DOHH2 (cell line): Measurements from ENCODE around the gene RHOT1.

ENCODE experiments used
- CTCF ChIP-seq: fragments of 200-600 bp; sonication (generic); IDR thresholded peaks from one replicate; pipeline ENCODE4 v1.5.1; 2014; ENCODE audit warnings: antibody characterized with exemption, mild to moderate bottlenecking, low read depth, low read length; ENCODE audit not compliant: poor library complexity, severe bottlenecking
- EZH2phosphoT487 ChIP-seq: fragments of 200-600 bp; sonication (generic); IDR thresholded peaks from 2 replicates; pipeline ENCODE4 v1.6.1; 2017; ENCODE audit warnings: borderline replicate concordance, mild to moderate bottlenecking, antibody characterized with exemption, low read length, moderate library complexity, mixed read lengths

DNA sequence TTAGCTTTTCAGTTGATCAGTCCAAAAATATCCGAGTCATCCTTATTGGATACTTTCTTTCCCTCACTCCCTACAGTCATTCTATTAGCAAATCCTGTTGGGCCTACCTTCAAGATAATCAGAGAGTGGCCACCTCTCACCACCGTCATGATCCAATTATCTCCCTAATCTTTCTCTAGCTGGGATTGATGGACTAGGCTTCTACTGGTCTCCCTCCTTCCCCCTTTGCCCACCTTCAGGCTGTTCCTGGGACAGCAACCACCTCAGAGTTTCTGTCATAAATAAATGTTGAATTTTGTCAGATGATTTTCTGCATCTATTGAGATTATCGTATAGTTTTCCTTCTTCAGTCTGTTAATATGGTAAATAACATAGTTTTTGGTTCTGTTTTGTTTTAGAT lies 107.2 kb downstream of the RHOT1 start:
- TF ChIP-seq CTCF, result no peak
- TF ChIP-seq EZH2phosphoT487, result no peak
